GM23338 (cell line): ENCODE data around the gene ISCU.

Experiments
- CREB1 ChIP-seq: fragments of 250-450 bp; sonication (Bioruptor Pico); IDR thresholded peaks from 2 replicates; pipeline ENCODE4 v1.5.0; 2020; ENCODE audit warnings: low read depth, mild to moderate bottlenecking, moderate library complexity
- CTCF ChIP-seq, 2 experiments: fragments of 200-600 bp in 1 of 2; sonication (generic) in 1 of 2; conservative IDR thresholded peaks; 2 replicates each; pipeline versions ENCODE4 v1.5.1 to v1.6.1; 2016 to 2017; ENCODE audit warnings: antibody characterized with exemption in 2 of 2, low read depth in 2 of 2, mild to moderate bottlenecking in 2 of 2, moderate library complexity in 1 of 2
- EZH2phosphoT487 ChIP-seq: fragments of 200-600 bp; sonication (generic); IDR thresholded peaks from one replicate; pipeline ENCODE4 v1.8.1; 2018; ENCODE audit warnings: antibody characterized with exemption; ENCODE audit not compliant: unreplicated experiment
- POLR2AphosphoS5 ChIP-seq: IDR thresholded peaks from 2 replicates; pipeline ENCODE4 v1.6.1; 2016; ENCODE audit warnings: antibody characterized with exemption, low read depth

- TF ChIP-seq POLR2AphosphoS5 (no peak), EZH2phosphoT487 (no peak), CTCF (conservative IDR thresholded peaks at IDR 0.05; ENCODE audit: low read depth in 2 of 2) (no peak), CREB1 (no peak)
Observed at GRCh38 chr12:108561852-108562347, 496 bp upstream of the ISCU start.
